HS-27A (cell line): ENCODE measurements around the gene BTNL9.
"Not testable (repeated sequence)": the region's sequence is repeated elsewhere in the genome, so short reads cannot be mapped to it uniquely, and the experiment has no call there.

Source experiments
- DNase-seq: peaks from one replicate; pipeline ENCODE4 v3.0.0-alpha.2; 2012; ENCODE audit warnings: low read depth, missing footprints

Gene BTNL9

DNA sequence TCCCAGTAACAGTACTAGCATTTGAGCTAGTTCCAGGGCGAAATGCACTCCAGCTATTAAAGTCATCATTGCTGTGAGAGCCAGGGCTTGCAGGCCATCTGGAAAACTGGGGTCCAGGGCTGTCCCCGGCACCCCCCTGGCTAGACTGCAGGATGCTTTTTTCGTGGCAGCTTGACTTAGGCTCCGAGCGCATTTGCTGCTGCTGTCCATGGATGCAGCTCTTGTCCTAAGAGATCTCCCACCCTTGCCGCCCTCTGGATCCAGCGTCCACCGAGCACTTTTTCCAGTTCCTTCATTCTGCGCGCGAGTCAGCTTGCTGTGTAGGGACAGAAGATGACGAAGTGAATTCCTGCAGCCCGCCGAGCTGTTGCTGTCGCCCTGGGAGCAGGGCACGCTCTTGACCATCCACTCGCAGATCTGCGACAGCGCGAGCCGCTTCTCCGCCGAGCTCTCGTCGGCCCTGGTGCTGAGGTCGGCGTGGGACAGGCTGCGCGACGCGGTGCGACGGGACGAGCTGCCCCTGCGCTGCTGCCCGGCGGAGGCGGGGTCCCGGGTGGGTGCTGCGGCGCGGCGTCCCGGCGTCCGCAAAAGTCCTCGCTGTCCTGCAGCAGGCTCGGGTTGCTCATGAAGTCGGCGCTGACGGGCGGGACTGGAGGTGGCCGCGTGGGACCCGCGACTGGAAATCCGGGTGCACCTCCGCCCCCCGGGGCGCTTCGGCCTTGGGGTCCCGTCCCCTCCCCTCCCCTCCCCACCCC, 60.2 kb downstream of the BTNL9 start:
- DNase-seq = no peak

- not testable (repeated sequence) for DNase-seq
These were observed 61.1 kb downstream of the BTNL9 start for GRCh38 chr5:181101030-181101641.

DNA sequence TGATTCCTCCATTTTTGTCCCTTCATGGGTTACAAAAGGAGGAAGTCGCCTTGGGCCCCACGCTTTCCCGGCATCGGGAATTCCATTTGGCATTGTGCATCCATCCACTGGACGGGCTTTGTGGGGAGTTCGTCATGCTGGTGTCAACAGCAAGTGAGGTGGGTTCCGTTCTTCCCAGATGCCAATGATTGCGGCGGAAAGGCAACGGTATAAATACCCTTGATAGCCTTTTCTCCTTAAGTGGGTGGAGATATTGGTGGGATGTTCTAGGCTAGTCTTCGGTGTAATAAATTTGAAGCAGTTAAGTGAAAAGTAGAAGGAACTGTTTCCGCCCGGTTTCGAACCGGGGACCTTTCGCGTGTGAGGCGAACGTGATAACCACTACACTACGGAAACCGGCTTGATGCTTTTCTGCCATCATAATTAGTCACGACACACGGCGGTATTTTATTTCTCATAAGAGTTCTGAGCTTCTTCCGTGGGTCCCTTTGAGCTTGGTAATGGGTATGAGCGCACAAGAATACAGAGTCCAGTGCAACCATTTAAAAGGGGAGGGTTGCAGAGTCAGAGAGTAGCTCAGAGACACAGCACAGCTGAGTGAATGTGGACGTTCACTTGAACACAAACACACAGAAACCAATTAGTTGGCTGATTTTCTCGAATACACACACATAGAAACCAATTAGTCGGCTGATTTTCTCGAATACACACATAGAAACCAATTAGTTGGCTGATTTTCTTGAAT, 62.0 kb downstream of the BTNL9 start:
- not testable (repeated sequence) for DNase-seq

DNA sequence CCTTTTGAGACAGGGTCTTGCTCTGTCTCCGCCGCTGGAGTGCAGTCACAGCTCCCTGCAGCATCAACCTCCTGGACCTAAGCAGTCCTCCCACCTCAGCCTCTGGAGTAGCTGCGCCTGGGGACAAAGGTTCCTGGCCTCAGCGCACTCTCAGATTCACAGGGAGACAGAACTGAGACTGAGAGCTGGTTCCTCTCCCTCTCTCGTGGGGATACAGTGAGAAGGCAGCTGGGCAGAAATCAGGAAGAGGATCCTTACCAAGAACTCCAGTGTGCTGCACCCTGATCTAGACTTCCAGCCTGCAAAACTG, 64.1 kb downstream of the BTNL9 start:
- DNase-seq = not testable (repeated sequence)

DNA sequence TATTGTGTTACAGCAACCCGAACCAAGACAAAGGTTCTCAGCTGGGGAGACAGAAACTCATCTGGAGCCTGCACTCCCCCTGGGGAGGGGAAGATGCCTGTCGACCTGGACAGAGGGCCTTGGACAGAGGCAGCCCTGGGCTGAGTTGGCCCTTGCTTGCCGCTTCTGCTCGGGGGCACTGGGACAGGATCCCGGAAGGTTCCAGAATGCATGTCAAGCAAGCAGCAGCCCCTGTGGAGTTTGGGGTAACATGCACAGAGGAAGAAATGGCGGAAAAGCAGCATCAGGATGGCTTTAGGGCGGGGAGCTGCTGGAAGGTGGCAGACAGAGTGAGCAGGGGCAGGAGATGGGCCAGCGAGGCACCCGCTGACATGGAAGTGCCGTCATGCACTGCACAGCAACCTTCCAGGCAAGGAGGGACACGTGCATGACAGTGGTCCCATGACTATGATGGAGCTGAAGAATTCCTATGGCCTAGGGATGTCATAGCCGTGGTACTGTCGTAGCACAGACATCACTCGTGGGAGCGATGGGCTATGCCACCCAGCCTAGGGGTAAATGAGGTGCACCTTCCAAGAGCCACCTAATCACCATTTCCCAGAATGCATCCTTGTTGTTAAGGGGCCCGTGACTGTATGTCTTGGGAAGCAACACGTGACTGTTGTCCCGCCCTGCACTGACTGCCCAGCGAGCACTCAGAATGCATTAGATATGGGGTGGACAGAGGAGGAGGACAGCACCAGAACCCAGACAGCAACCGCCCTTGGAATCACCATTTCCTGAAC, 64.7 kb downstream of the BTNL9 start:
- not testable (repeated sequence) for DNase-seq

GRCh38 chr5:181105391-181106025, 65.4 kb downstream of the BTNL9 start:
- no peak for DNase-seq

DNA sequence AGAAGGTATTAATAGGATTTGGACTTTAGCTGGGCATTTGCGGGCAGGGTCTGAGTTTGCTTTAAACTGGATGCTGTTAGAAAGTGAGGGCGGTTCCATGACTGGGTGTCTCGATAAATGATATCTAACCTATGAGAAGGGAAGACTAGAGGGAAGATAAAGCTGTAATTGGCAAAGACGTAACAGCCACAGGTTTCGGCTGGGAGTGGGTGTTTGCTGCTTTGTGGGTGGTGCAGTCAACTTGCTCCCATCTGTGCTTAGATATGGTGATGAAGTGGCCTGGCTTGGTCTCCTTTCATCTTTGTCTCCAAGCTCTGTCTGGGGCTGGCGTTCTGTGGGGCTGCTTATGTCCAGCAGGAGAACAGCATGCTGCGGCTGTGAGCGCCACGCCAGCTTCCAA, 67.6 kb downstream of the BTNL9 start:
- DNase-seq = no peak

DNA sequence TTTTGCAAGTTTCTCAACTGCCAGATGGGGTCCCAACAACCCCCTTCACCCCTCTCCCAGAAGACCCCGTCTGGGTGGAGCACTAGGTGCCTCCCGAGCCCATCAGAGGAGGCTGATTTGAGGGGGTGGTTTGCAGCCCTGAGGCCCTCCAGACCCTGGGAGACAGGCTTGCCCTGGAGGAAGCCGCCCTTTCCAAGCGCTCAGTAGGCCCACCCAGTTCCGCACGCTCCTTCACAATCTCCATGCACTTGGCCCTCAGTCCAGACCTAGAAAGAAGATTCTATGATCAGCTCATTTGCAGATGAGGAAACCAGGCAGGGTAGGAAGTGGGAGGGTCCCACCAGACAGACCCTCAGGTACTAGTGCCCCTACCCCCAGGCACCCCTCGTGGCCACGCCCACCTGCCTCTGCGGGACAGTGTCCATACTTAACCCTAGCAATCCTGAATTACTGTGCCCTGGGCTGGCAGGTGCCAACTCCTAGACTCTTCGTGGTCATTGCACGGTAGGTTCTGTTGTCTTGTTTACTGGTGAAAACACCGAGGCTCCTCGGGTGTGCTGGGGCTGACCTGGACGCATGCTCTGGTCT, 68.6 kb downstream of the BTNL9 start:
- no peak for DNase-seq

GRCh38 chr5:181109489-181110013, 69.5 kb downstream of the BTNL9 start:
- DNase-seq = no peak

GRCh38 chr5:181111010-181111409, 70.9 kb downstream of the BTNL9 start:
- DNase-seq = no peak
